Measurements from ENCODE around the gene MCRS1. TPM values are rescaled to one million over a fixed set of nuclear protein-coding genes. Genes with fewer than 3 reads are reported as not detected.

MCRS1 gene
- total and polyA plus RNA-seq, 10 of the 15 experiments (the other 5 are each of a cell fraction or from before 2014, with no cell fraction given): 34.3 to 82.8 (median 57.6) TPM

DNA sequence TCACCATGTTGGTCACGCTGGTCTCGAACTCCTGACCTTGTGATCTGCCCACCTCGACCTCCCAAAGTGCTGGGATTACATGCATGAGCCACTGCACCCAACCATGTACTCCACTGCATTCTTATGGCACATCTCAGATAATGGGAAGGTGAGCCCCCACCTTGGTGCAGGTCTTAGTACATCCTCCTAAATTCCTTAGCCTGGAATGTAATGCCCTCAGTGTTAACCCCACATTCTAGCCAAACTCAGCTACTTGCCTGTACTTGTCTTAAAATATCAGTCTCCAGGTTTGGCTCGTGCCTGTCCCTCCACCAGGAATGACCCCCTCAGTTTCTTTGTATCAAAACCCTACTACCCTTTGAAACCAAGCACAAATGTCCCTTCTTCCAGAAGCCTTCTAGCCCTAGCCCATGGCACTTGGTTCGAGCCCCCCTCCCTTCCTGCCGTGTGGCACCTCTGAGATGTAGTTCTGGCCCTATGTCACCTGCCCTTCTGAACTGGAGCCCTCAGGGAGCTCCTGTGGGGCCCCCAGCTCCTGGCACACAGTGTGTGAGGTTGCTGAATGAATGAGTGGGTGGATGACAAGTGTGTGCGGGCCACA is 20.8 kb downstream of the MCRS1 start:
- Histone ChIP-seq H3K27ac (ENCODE audit: control insufficient read depth, insufficient read depth) (no peak overlapping the region), H3K36me3 (ENCODE audit: control insufficient read depth in 2 of 2, insufficient read depth in 2 of 2, low read length in 1 of 2) (no peaks in the 10 kb centered on the region), H3K9ac (ENCODE audit: control insufficient read depth, insufficient read depth, low read length) (no peak overlapping the region), H3K27me3 (replicated peaks in 1 of 2; ENCODE audit: control insufficient read depth in 2 of 2, insufficient read depth in 2 of 2, low read length in 1 of 2) (peaks cover 0 to 12% of the 10 kb centered on the region in 2 experiments; a peak in 3 of 4 replicates), H3K79me2 (ENCODE audit: control insufficient read depth, insufficient read depth, low read length) (no peaks in the 10 kb centered on the region), H3K4me2 (ENCODE audit: control insufficient read depth, insufficient read depth) (no peak overlapping the region), H3K9me3 (replicated peaks; ENCODE audit: control insufficient read depth, insufficient read depth, low read length) (no peaks in the 10 kb centered on the region), H2AFZ (ENCODE audit: control insufficient read depth, low read depth, low read length) (no peak overlapping the region), H4K20me1 (ENCODE audit: control insufficient read depth, insufficient read depth) (no peaks in the 10 kb centered on the region), H3K4me1 (ENCODE audit: control insufficient read depth, insufficient read depth, low read length) (no peaks in the 10 kb centered on the region; the same call in 1 of the 2 replicates), H3K4me3 (no peak overlapping the region)
- 2% methylated on average over 7 of the region's 7 CpGs for WGBS (ENCODE audit: insufficient coverage, insufficient replicate concordance, low lambda C conversion rate, missing lambda C conversion rate)
- in situ Hi-C loops (cut with MboI): no loop called here
- intact Hi-C loops (cut with micrococcal nuclease; ENCODE audit: unreplicated experiment): no loop called here
- ChIA-PET SMC1A (ENCODE audit: uncharacterized antibody, unreplicated experiment) (no interaction called here), RAD21 (ENCODE audit: unreplicated experiment) (interaction anchor here (0.7 kb wide), 1 partner anchor 9 kb away, joined by 3 read pairs; the partner anchor contains the start of gene KCNH3), POLR2A (no interaction called here), CTCF (interaction anchor here (1.5 kb wide), 1 partner anchor 35 kb away, joined by 3 read pairs; no protein-coding TSS in a partner anchor)
- BruUV-seq (replicated peaks): no TSS peak
- TF ChIP-seq SPI1 (IDR thresholded peaks at IDR 0.05; ENCODE audit: borderline replicate concordance, insufficient read depth, low read depth, low read length): no peak
- no peak for TF ChIP-seq ETV6 (conservative IDR thresholded peaks at IDR 0.05 in 1 of 2, IDR thresholded peaks at IDR 0.05 in 1 of 2; ENCODE audit: borderline replicate concordance in 1 of 2, low read depth in 1 of 2)
- no peak for TF ChIP-seq SMAD1 (IDR thresholded peaks at IDR 0.05; ENCODE audit: low read depth, partially characterized antibody)
- TF ChIP-seq, protein P1, sequence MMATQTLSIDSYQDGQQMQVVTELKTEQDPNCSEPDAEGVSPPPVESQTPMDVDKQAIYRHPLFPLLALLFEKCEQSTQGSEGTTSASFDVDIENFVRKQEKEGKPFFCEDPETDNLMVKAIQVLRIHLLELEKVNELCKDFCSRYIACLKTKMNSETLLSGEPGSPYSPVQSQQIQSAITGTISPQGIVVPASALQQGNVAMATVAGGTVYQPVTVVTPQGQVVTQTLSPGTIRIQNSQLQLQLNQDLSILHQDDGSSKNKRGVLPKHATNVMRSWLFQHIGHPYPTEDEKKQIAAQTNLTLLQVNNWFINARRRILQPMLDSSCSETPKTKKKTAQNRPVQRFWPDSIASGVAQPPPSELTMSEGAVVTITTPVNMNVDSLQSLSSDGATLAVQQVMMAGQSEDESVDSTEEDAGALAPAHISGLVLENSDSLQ (IDR thresholded peaks at IDR 0.05): no peak
- TF ChIP-seq ZBED1 (IDR thresholded peaks at IDR 0.05; ENCODE audit: borderline replicate concordance): no peak
- no peak for TF ChIP-seq RELA (IDR thresholded peaks at IDR 0.05; ENCODE audit: borderline replicate concordance, partially characterized antibody)
- no peak for TF ChIP-seq NFXL1 (IDR thresholded peaks at IDR 0.05; ENCODE audit: borderline replicate concordance)
- TF ChIP-seq ZNF384 (IDR thresholded peaks at IDR 0.05; ENCODE audit: borderline replicate concordance, low read depth, low read length): no peak
- TF ChIP-seq, protein P2, sequence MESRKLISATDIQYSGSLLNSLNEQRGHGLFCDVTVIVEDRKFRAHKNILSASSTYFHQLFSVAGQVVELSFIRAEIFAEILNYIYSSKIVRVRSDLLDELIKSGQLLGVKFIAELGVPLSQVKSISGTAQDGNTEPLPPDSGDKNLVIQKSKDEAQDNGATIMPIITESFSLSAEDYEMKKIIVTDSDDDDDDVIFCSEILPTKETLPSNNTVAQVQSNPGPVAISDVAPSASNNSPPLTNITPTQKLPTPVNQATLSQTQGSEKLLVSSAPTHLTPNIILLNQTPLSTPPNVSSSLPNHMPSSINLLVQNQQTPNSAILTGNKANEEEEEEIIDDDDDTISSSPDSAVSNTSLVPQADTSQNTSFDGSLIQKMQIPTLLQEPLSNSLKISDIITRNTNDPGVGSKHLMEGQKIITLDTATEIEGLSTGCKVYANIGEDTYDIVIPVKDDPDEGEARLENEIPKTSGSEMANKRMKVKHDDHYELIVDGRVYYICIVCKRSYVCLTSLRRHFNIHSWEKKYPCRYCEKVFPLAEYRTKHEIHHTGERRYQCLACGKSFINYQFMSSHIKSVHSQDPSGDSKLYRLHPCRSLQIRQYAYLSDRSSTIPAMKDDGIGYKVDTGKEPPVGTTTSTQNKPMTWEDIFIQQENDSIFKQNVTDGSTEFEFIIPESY (IDR thresholded peaks at IDR 0.05): no peak
- no peak for TF ChIP-seq NR2F1 (conservative IDR thresholded peaks at IDR 0.05)
- TF ChIP-seq GABPA (IDR thresholded peaks at IDR 0.05; ENCODE audit: low read depth): no peak
- no peak for TF ChIP-seq MTA3 (IDR thresholded peaks at IDR 0.05; ENCODE audit: borderline replicate concordance, low read length)
- ATAC-seq (no peak), FAIRE-seq (no peak), DNase-seq (ENCODE audit: low read depth, low spot score) (no peak)

Data from GM12878 (cell line).